GM12878 (cell line): ENCODE data around the gene DGCR8. TPM values are rescaled to one million over a fixed set of nuclear protein-coding genes. Genes with fewer than 3 reads are reported as not detected.

Experiments
- ATAC-seq: fragments of 200-7000 bp; cut with Tn5 transposase; 3 replicates; pipeline ENCODE4 v1.9.1; 2020; ENCODE audit warnings: mild to moderate bottlenecking, moderate library complexity
- BruUV-seq: library from RNA; stranded (reverse); fragments of 400-500 nt; replicated peaks from 2 replicates; lab custom pipeline; 2021; lab: Mats Ljungman, UMichigan
- CTCF ChIA-PET: fragments of 300-600 bp; sonication (Branson Sonifier 250); formaldehyde crosslinking; extraction: SDS; loops from one replicate; lab custom pipeline; 2021; ENCODE audit warnings: inconsistent platforms; lab: Yijun Ruan, JAX
- POLR2A ChIA-PET: fragments of 350-600 bp; formaldehyde crosslinking; extraction: SDS; loops from one replicate; lab custom pipeline; 2021; ENCODE audit warnings: inconsistent platforms; lab: Charles Lee
- RAD21 ChIA-PET: fragments of 300-600 bp; sonication (Branson Sonifier 250); formaldehyde crosslinking; loops from one replicate; lab custom pipeline; 2023; ENCODE audit warnings: antibody characterized with exemption; ENCODE audit not compliant: unreplicated experiment; lab: Charles Lee
- SMC1A ChIA-PET: fragments of 300-600 bp; sonication (Branson Sonifier 250); formaldehyde crosslinking; loops from one replicate; lab custom pipeline; 2023; ENCODE audit not compliant: unreplicated experiment, uncharacterized antibody; lab: Charles Lee
- DNase-seq: peaks from one replicate; pipeline ENCODE4 v3.0.0-alpha.2; 2011; ENCODE audit warnings: low read depth, low spot score
- FAIRE-seq: peaks from 3 replicates; lab custom pipeline; 2011; peaks lifted over from hg19 to GRCh38; lab: Jason Lieb, UNC
- H2AFZ ChIP-seq: 2 replicates; pipeline ENCODE4 v1.6.0; 2011; ENCODE audit warnings: low read depth, low read length, control low read depth; ENCODE audit not compliant: control insufficient read depth
- H3K27ac ChIP-seq: 2 replicates; pipeline ENCODE4 v1.5.1; 2011; ENCODE audit warnings: control low read depth; ENCODE audit not compliant: control insufficient read depth, insufficient read depth
- H3K27me3 ChIP-seq, 2 experiments: replicated peaks in 1 of 2; 2 replicates each; pipeline versions ENCODE4 v1.6.0 to v1.6.1; 2011; ENCODE audit warnings: low read length in 1 of 2; ENCODE audit not compliant: control insufficient read depth in 2 of 2, insufficient read depth in 2 of 2
- H3K36me3 ChIP-seq, 2 experiments: 2 replicates each; pipeline ENCODE4 v1.5.1; 2011; ENCODE audit warnings: low read length in 1 of 2; ENCODE audit not compliant: control insufficient read depth in 2 of 2, insufficient read depth in 2 of 2
- H3K4me1 ChIP-seq: 2 replicates; pipeline ENCODE4 v1.6.1; 2011; ENCODE audit warnings: mild to moderate bottlenecking, low read length, moderate library complexity, mixed read lengths; ENCODE audit not compliant: control insufficient read depth, insufficient read depth
- H3K4me2 ChIP-seq: 2 replicates; pipeline ENCODE4 v1.6.0; 2011; ENCODE audit warnings: control low read depth; ENCODE audit not compliant: control insufficient read depth, insufficient read depth
- H3K4me3 ChIP-seq: fragments of 200-600 bp; sonication (generic); 2 replicates; pipeline ENCODE4 v1.5.1; 2016
- H3K79me2 ChIP-seq: 2 replicates; pipeline ENCODE4 v1.6.0; 2011; ENCODE audit warnings: low read length; ENCODE audit not compliant: control insufficient read depth, insufficient read depth
- H3K9ac ChIP-seq: 2 replicates; pipeline ENCODE4 v1.8.0; 2011; ENCODE audit warnings: low read length, control low read depth, mixed read lengths; ENCODE audit not compliant: control insufficient read depth, insufficient read depth
- H3K9me3 ChIP-seq: replicated peaks from 3 replicates; pipeline ENCODE4 v1.5.1; 2011; ENCODE audit warnings: mild to moderate bottlenecking, low read length; ENCODE audit not compliant: control insufficient read depth, insufficient read depth
- H4K20me1 ChIP-seq: 2 replicates; pipeline ENCODE4 v1.6.0; 2011; ENCODE audit not compliant: control insufficient read depth, insufficient read depth
- ASH2L ChIP-seq: fragments of 300-600, 200-600 bp; sonication (generic); IDR thresholded peaks from 2 replicates; pipeline ENCODE4 v1.6.1; 2017; ENCODE audit warnings: low read depth, mild to moderate bottlenecking, borderline replicate concordance
- BCL11A ChIP-seq: IDR thresholded peaks from 2 replicates; pipeline ENCODE4 v1.6.1; 2011; ENCODE audit warnings: low read depth, low read length
- EP300 ChIP-seq, 2 experiments: fragments of 150-350 bp in 1 of 2; IDR thresholded peaks; 2 replicates each; pipeline ENCODE4 v1.6.1; 2011 to 2012; ENCODE audit warnings: low read depth in 2 of 2, low read length in 2 of 2, borderline replicate concordance in 1 of 2, improper control_type of control experiment in 1 of 2, inconsistent platforms in 1 of 2; ENCODE audit not compliant: control insufficient read depth in 1 of 2
- IKZF1 ChIP-seq: fragments of 450-650 bp; conservative IDR thresholded peaks from 2 replicates; pipeline ENCODE4 v1.6.1; 2017; ENCODE audit warnings: antibody characterized with exemption, mild to moderate bottlenecking
- MLLT1 ChIP-seq: fragments of 450-650 bp; IDR thresholded peaks from 2 replicates; pipeline ENCODE4 v1.6.1; 2016; ENCODE audit warnings: mild to moderate bottlenecking
- MYB ChIP-seq: fragments of 150-350 bp; IDR thresholded peaks from 2 replicates; pipeline ENCODE4 v1.6.1; 2014; ENCODE audit warnings: mild to moderate bottlenecking, low read depth, low read length, borderline replicate concordance
- POLR2AphosphoS5 ChIP-seq: IDR thresholded peaks from 2 replicates; pipeline ENCODE4 v1.6.1; 2011; ENCODE audit warnings: mild to moderate bottlenecking, low read length, inconsistent platforms
- REST ChIP-seq: IDR thresholded peaks from 2 replicates; pipeline ENCODE4 v1.6.1; 2012; ENCODE audit warnings: mild to moderate bottlenecking, low read depth, low read length
- RFX5 ChIP-seq: IDR thresholded peaks from 2 replicates; pipeline ENCODE4 v1.6.1; 2011; ENCODE audit warnings: low read depth, low read length, improper control_type of control experiment
- TCF12 ChIP-seq: IDR thresholded peaks from 2 replicates; pipeline ENCODE4 v1.6.1; 2011; ENCODE audit warnings: low read depth, mild to moderate bottlenecking, low read length
- USF1 ChIP-seq: IDR thresholded peaks from 2 replicates; pipeline ENCODE4 v1.6.1; 2011; ENCODE audit warnings: borderline replicate concordance, low read depth, mild to moderate bottlenecking, moderate library complexity, mixed read lengths, low read length; ENCODE audit not compliant: insufficient read depth; ENCODE audit errors: extremely low read length
- WGBS: methylation state at CpG from one replicate; pipeline ENCODE4 v1.1.6; 2016; ENCODE audit warnings: low lambda C conversion rate; ENCODE audit not compliant: insufficient replicate concordance, insufficient coverage; ENCODE audit errors: missing lambda C conversion rate; 5-methylcytosine and 5-hydroxymethylcytosine counted together
- in situ Hi-C: fragments of 300-500 bp; cut with MboI; formaldehyde crosslinking; loops from 9 replicates; pipeline ENCODE4 v1.14.3; 2018; ENCODE audit warnings: mixed read lengths
- intact Hi-C: fragments of 100-400 bp; cut with micrococcal nuclease; formaldehyde crosslinking; loops from one replicate; pipeline ENCODE4 v1.14.2; 2022; ENCODE audit not compliant: unreplicated experiment
- polyA plus RNA-seq, 11 experiments: library from polyadenylated mRNA; depleted of rRNA in 4 of 11; unstranded in 6 of 11; stranded (reverse) in 5 of 11; fragments of >200 nt; fragmentation: Nextera tagmentation in 4 of 11; fragmentation: Illumina TruSeq in 1 of 11; extraction: Ambion mirVana in 4 of 11; extraction: Trizol in 1 of 11; gene quantifications; 1 replicate in 1 of 11; 2 replicates in 10 of 11; pipeline versions ENCODE4 v1.2.1 to v1.2.3, GENCODE V29; 2011 to 2016; ENCODE audit warnings: inconsistent platforms in 2 of 11, missing spikeins in 2 of 11, low read depth in 1 of 11
- total RNA-seq, 4 experiments: library from RNA; depleted of rRNA in 3 of 4; stranded (reverse); fragments of >200 nt in 3 of 4; fragmentation: Illumina TruSeq in 1 of 4; extraction: Trizol in 1 of 4; gene quantifications; 2 replicates each; pipeline versions ENCODE4 v1.2.1 to v1.2.3, GENCODE V29; 2013 to 2021
- TF ChIP-seq, protein P1 (sequence below): fragments of 450-650 bp; IDR thresholded peaks from 2 replicates; pipeline ENCODE4 v1.6.1; 2017; ENCODE audit warnings: borderline replicate concordance

Gene DGCR8
- total and polyA plus RNA-seq, 10 of the 15 experiments (the other 5 are each of a cell fraction or from before 2014, with no cell fraction given): 1.2 to 35.1 (median 17.2) TPM

GRCh38 chr22:20129747-20130014, 49.6 kb downstream of the DGCR8 start:
- H3K4me3 ChIP-seq: no peak overlapping the region
- ChIA-PET RAD21 (interaction anchor here (1.1 kb wide), 1 partner anchor 156 kb away, joined by 3 read pairs; no protein-coding TSS in a partner anchor), CTCF (interaction anchor here (0.7 to 2.1 kb wide), 3 partner anchors 116 to 176 kb away, joined by 4 to 7 read pairs (median 5); no protein-coding TSS in a partner anchor), POLR2A (interaction anchor here (1.8 kb wide), 1 partner anchor 10 kb away, joined by 4 read pairs; no protein-coding TSS in a partner anchor), SMC1A (interaction anchor here (0.9 to 1.5 kb wide), 2 partner anchors 11 to 107 kb away, joined by 3 to 5 read pairs; no protein-coding TSS in a partner anchor)
- H3K4me1 ChIP-seq: peaks cover 12% of the 10 kb centered on the region
- FAIRE-seq (no peak), DNase-seq (no peak), ATAC-seq (no peak)
- no TSS peak for BruUV-seq
- H3K79me2 ChIP-seq: peaks cover 7% of the 10 kb centered on the region
- in situ Hi-C loops (no loop called here), intact Hi-C loops (no loop called here)
- H3K4me2 ChIP-seq: no peak overlapping the region
- H3K9me3 ChIP-seq: no peaks in the 10 kb centered on the region
- TF ChIP-seq USF1 (no peak), MYB (no peak), TCF12 (no peak), REST (no peak), RFX5 (no peak), ASH2L (no peak), MLLT1 (no peak), POLR2AphosphoS5 (no peak), BCL11A (no peak), IKZF1 (no peak), EP300 (IDR thresholded peaks at IDR 0.05; ENCODE audit: borderline replicate concordance in 1 of 2, control insufficient read depth in 1 of 2, low read depth in 2 of 2, low read length in 2 of 2) (no peak)
- TF ChIP-seq, protein P1, sequence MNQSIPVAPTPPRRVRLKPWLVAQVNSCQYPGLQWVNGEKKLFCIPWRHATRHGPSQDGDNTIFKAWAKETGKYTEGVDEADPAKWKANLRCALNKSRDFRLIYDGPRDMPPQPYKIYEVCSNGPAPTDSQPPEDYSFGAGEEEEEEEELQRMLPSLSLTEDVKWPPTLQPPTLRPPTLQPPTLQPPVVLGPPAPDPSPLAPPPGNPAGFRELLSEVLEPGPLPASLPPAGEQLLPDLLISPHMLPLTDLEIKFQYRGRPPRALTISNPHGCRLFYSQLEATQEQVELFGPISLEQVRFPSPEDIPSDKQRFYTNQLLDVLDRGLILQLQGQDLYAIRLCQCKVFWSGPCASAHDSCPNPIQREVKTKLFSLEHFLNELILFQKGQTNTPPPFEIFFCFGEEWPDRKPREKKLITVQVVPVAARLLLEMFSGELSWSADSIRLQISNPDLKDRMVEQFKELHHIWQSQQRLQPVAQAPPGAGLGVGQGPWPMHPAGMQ: no peak
- no peaks in the 10 kb centered on the region for H3K27me3 ChIP-seq
- WGBS: 79% methylated on average over 3 of the region's 3 CpGs
- H3K27ac ChIP-seq: no peak overlapping the region
- H2AFZ ChIP-seq: no peak overlapping the region
- peaks cover 18 to 20% of the 10 kb centered on the region in 2 experiments; a peak in 3 of 4 replicates for H3K36me3 ChIP-seq
- no peaks in the 10 kb centered on the region for H4K20me1 ChIP-seq
- no peak overlapping the region for H3K9ac ChIP-seq
